B cell (primary cell): ENCODE measurements around the gene CTPS2. TPM values are rescaled to one million over a fixed set of nuclear protein-coding genes. Genes with fewer than 3 reads are reported as not detected.
"Not testable (repeated sequence)": the region's sequence is repeated elsewhere in the genome, so short reads cannot be mapped to it uniquely, and the experiment has no call there.

ENCODE experiments used
- ATAC-seq: fragments of 200-7000 bp; cut with Tn5 transposase; one replicate; pipeline ENCODE4 v1.10.0; 2021; ENCODE audit warnings: low read depth, mild to moderate bottlenecking, moderate number of reproducible peaks, moderate library complexity
- CTCF ChIA-PET: fragments of 350-600 bp; sonication (Branson Sonifier 250); formaldehyde crosslinking; loops from one replicate; lab custom pipeline; 2021; ENCODE audit warnings: antibody characterized with exemption, inconsistent platforms; lab: Charles Lee
- POLR2A ChIA-PET: fragments of 350-600 bp; sonication (Branson Sonifier 250); formaldehyde crosslinking; loops from one replicate; lab custom pipeline; 2021; ENCODE audit warnings: antibody characterized with exemption; lab: Charles Lee
- DNase-seq: peaks from one replicate; pipeline ENCODE4 v3.0.0; 2013
- H2AFZ ChIP-seq: 2 replicates; pipeline ENCODE4 v1.6.1; 2012; ENCODE audit warnings: mild to moderate bottlenecking, low read depth, low read length; ENCODE audit not compliant: insufficient read depth, poor library complexity, severe bottlenecking
- H3K27ac ChIP-seq, 2 donors: 1 replicate in 1 of 2; 2 replicates in 1 of 2; pipeline ENCODE4 v1.5.1; 2012 to 2013; ENCODE audit warnings: low read length in 2 of 2, mild to moderate bottlenecking in 2 of 2, moderate library complexity in 1 of 2
- H3K27me3 ChIP-seq, 4 experiments: fragments of 200-600 bp in 1 of 4; sonication (generic) in 1 of 4; replicated peaks in 1 of 4; 1 replicate in 2 of 4; 2 replicates in 2 of 4; pipeline versions ENCODE4 v1.6.1 to v1.7.0; 2013 to 2016; ENCODE audit warnings: low read length in 3 of 4, mild to moderate bottlenecking in 2 of 4, mixed read lengths in 1 of 4, moderate library complexity in 1 of 4; ENCODE audit not compliant: insufficient read depth in 4 of 4, control insufficient read depth in 3 of 4; ENCODE audit errors: control extremely low read depth in 1 of 4
- H3K36me3 ChIP-seq, 2 experiments: replicated peaks in 1 of 2; 1 replicate in 1 of 2; 2 replicates in 1 of 2; pipeline versions ENCODE4 v1.6.1 to v1.7.1; 2013; ENCODE audit warnings: low read length in 1 of 2; ENCODE audit not compliant: insufficient read depth in 2 of 2, control insufficient read depth in 1 of 2; ENCODE audit errors: control extremely low read depth in 1 of 2, extremely low read depth in 1 of 2
- H3K4me1 ChIP-seq, 2 donors: fragments of 200-600 bp in 1 of 2; sonication (generic) in 1 of 2; 1 replicate in 1 of 2; 2 replicates in 1 of 2; pipeline versions ENCODE4 v1.5.1 to v1.6.1; 2013 to 2017; ENCODE audit warnings: low read length in 2 of 2; ENCODE audit not compliant: control insufficient read depth in 2 of 2, insufficient read depth in 2 of 2
- H3K4me2 ChIP-seq: replicated peaks from 2 replicates; pipeline ENCODE3; 2012; ENCODE audit warnings: mild to moderate bottlenecking, low read depth, low read length; ENCODE audit not compliant: poor library complexity, severe bottlenecking
- H3K4me3 ChIP-seq, 5 experiments: fragments of 200-600 bp in 1 of 5; sonication (generic) in 1 of 5; 1 replicate in 3 of 5; 2 replicates in 2 of 5; pipeline versions ENCODE4 v1.5.1 to v1.7.0; 2011 to 2016; ENCODE audit warnings: low read length in 4 of 5, mild to moderate bottlenecking in 4 of 5, low read depth in 2 of 5, control low read depth in 1 of 5, moderate library complexity in 1 of 5; ENCODE audit not compliant: insufficient read depth in 1 of 5; ENCODE audit errors: control extremely low read depth in 1 of 5, extremely low read depth in 1 of 5
- H3K79me2 ChIP-seq: fragments of 200-600 bp; sonication (generic); one replicate; pipeline ENCODE4 v1.6.0; 2016; ENCODE audit warnings: low read length; ENCODE audit not compliant: control insufficient read depth, insufficient read depth
- H3K9ac ChIP-seq: fragments of 200-600 bp; sonication (generic); 2 replicates; pipeline ENCODE4 v1.6.1; 2017; ENCODE audit warnings: mild to moderate bottlenecking, low read length, moderate library complexity
- H3K9me3 ChIP-seq, 3 donors: one replicate each; pipeline versions ENCODE4 v1.6.1 to v1.7.1; 2013; ENCODE audit warnings: low read length in 2 of 3; ENCODE audit not compliant: control insufficient read depth in 2 of 3, insufficient read depth in 1 of 3; ENCODE audit errors: control extremely low read depth in 1 of 3
- H4K20me1 ChIP-seq: 2 replicates; pipeline ENCODE4 v1.6.0; 2012; ENCODE audit warnings: mild to moderate bottlenecking, low read length; ENCODE audit not compliant: insufficient read depth, control insufficient read depth, poor library complexity, severe bottlenecking
- H3K27ac Mint-ChIP-seq: one replicate; pipeline ENCODE4 v1.8.0; 2021; ENCODE audit warnings: mixed read lengths
- H3K27me3 Mint-ChIP-seq: one replicate; pipeline ENCODE4 v1.8.0; 2021; ENCODE audit warnings: mixed read lengths
- H3K4me1 Mint-ChIP-seq: one replicate; pipeline ENCODE4 v1.8.0; 2021; ENCODE audit warnings: mixed read lengths
- H3K4me3 Mint-ChIP-seq: one replicate; pipeline ENCODE4 v1.8.0; 2021; ENCODE audit warnings: mixed read lengths
- H3K9me3 Mint-ChIP-seq: one replicate; pipeline ENCODE4 v1.8.0; 2022; ENCODE audit warnings: mixed read lengths; ENCODE audit not compliant: insufficient read depth
- CTCF ChIP-seq: fragments of 200-600 bp; IDR thresholded peaks from one replicate; pipeline ENCODE4 v1.8.0; 2022; ENCODE audit warnings: antibody characterized with exemption, mild to moderate bottlenecking
- EZH2 ChIP-seq: IDR thresholded peaks from 2 replicates; pipeline ENCODE4 v1.6.1; 2012; ENCODE audit warnings: borderline replicate concordance, low read depth, mild to moderate bottlenecking, moderate library complexity, low read length; ENCODE audit not compliant: insufficient read depth, poor library complexity, severe bottlenecking
- whole genome bisulfite sequencing: methylation state at CpG from one replicate; pipeline ENCODE4 v1.1.5; 2013; ENCODE audit warnings: missing lambda C conversion rate; ENCODE audit not compliant: insufficient coverage; 5-methylcytosine and 5-hydroxymethylcytosine counted together
- intact Hi-C: fragments of 100-400 bp; cut with micrococcal nuclease; formaldehyde crosslinking; loops from one replicate; pipeline ENCODE4 v1.10.0; 2022
- polyA plus RNA-seq: library from polyadenylated mRNA; depleted of rRNA; stranded (reverse); fragments of >200 nt; gene quantifications from 2 replicates; pipeline ENCODE4 v1.2.3, GENCODE V29; 2012
- total RNA-seq, 2 donors: library from RNA; stranded (reverse); fragments of 120-200 nt in 1 of 2; gene quantifications; 1 replicate in 1 of 2; 2 replicates in 1 of 2; pipeline versions ENCODE4 v1.2.3 to v1.2.4, GENCODE V29; 2013 to 2022

Gene CTPS2
- total and polyA plus RNA-seq, 2 donors (not counting 1 experiment from before 2014, with no cell fraction given): 2.5 to 11.7 TPM

- Histone ChIP-seq H3K4me2 (no peak overlapping the region), H3K27ac (no peak overlapping the region), H3K79me2 (no peaks in the 10 kb centered on the region), H3K27me3 (no peaks in the 10 kb centered on the region), H2AFZ (no peak overlapping the region), H3K4me3 (no peak overlapping the region), H3K9ac (no peak overlapping the region), H3K36me3 (no peaks in the 10 kb centered on the region), H3K4me1 (no peaks in the 10 kb centered on the region), H3K9me3 (no peaks in the 10 kb centered on the region), H4K20me1 (no peaks in the 10 kb centered on the region)
- H3K27ac Mint-ChIP-seq: no peak overlapping the region
- DNase-seq (no peak), ATAC-seq (no peak)
- no peaks in the 10 kb centered on the region for H3K27me3 Mint-ChIP-seq
- no peak for TF ChIP-seq EZH2
- TF ChIP-seq CTCF: no peak
- CTCF ChIA-PET: no interaction called here
- no peaks in the 10 kb centered on the region for H3K4me1 Mint-ChIP-seq
- POLR2A ChIA-PET: no interaction called here
- no peak overlapping the region for H3K4me3 Mint-ChIP-seq
- WGBS: no CpG with 5 or more reads among the region's 2 CpGs
- intact Hi-C loops: no loop called here
- H3K9me3 Mint-ChIP-seq: no peaks in the 10 kb centered on the region
These were observed 134.3 kb downstream of the CTPS2 start for GRCh38 chrX:16578218-16578617.

- intact Hi-C loops: no loop called here
- DNase-seq (no peak), ATAC-seq (no peak)
- H3K4me3 Mint-ChIP-seq: no peak overlapping the region
- H3K27ac ChIP-seq: no peak overlapping the region
- no peaks in the 10 kb centered on the region for H3K36me3 ChIP-seq
- no peaks in the 10 kb centered on the region for H3K4me1 ChIP-seq
- POLR2A ChIA-PET: no interaction called here
- no peaks in the 10 kb centered on the region for H4K20me1 ChIP-seq
- no peaks in the 10 kb centered on the region for H3K27me3 Mint-ChIP-seq
- no peaks in the 10 kb centered on the region for H3K9me3 Mint-ChIP-seq
- H3K9me3 ChIP-seq: no peaks in the 10 kb centered on the region
- no peak overlapping the region for H3K4me2 ChIP-seq
- no peaks in the 10 kb centered on the region for H3K4me1 Mint-ChIP-seq
- no CpG with 5 or more reads among the region's 2 CpGs for WGBS
- CTCF ChIA-PET: no interaction called here
- H3K9ac ChIP-seq: no peak overlapping the region
- H3K27ac Mint-ChIP-seq: no peak overlapping the region
- H3K79me2 ChIP-seq: no peaks in the 10 kb centered on the region
- no peaks in the 10 kb centered on the region for H3K27me3 ChIP-seq
- no peak for TF ChIP-seq CTCF
- no peak for TF ChIP-seq EZH2
- no peak overlapping the region for H2AFZ ChIP-seq
- no peak overlapping the region for H3K4me3 ChIP-seq
These were observed 134.9 kb downstream of the CTPS2 start for GRCh38 chrX:16577483-16578029.

- H3K36me3 ChIP-seq, H3K79me2 ChIP-seq, H3K9me3 Mint-ChIP-seq, ATAC-seq, H3K27me3 ChIP-seq, H3K9me3 ChIP-seq, H2AFZ ChIP-seq, DNase-seq, POLR2A ChIA-PET, H3K27me3 Mint-ChIP-seq, H4K20me1 ChIP-seq, H3K4me1 ChIP-seq, H3K4me1 Mint-ChIP-seq, H3K27ac ChIP-seq, H3K4me3 ChIP-seq, H3K4me3 Mint-ChIP-seq, H3K4me2 ChIP-seq, H3K27ac Mint-ChIP-seq, intact Hi-C loops, H3K9ac ChIP-seq, CTCF ChIA-PET: not testable (repeated sequence)
- 98% methylated on average over 20 of the region's 35 CpGs for WGBS
These were observed 137.1 kb downstream of the CTPS2 start for GRCh38 chrX:16575388-16575787.
